ENCODE results near the gene ATP2B1.

GRCh38 chr12:89636052-89636775 is 72.4 kb downstream of the ATP2B1 start:
- TF ChIP-seq CTCF (IDR thresholded peaks at IDR 0.05; ENCODE audit: low read depth, low read length, poor library complexity, severe bottlenecking), result no peak
- no peak for TF ChIP-seq EZH2phosphoT487 (IDR thresholded peaks at IDR 0.05; ENCODE audit: borderline replicate concordance, low read length)
